GM18505 (cell line): Measurements from ENCODE around the gene NUAK1.

Source experiments
- ATAC-seq: cut with Tn5 transposase; IDR thresholded peaks from one replicate; pipeline ENCODE4 v1.9.1; 2021; ENCODE audit not compliant: unreplicated experiment
- POLR2A ChIP-seq: IDR thresholded peaks from 4 replicates; pipeline ENCODE4 v1.6.1; 2011; ENCODE audit warnings: borderline replicate concordance; ENCODE audit not compliant: insufficient read depth, insufficient read length; ENCODE audit errors: extremely low read depth

The NUAK1 gene

DNA sequence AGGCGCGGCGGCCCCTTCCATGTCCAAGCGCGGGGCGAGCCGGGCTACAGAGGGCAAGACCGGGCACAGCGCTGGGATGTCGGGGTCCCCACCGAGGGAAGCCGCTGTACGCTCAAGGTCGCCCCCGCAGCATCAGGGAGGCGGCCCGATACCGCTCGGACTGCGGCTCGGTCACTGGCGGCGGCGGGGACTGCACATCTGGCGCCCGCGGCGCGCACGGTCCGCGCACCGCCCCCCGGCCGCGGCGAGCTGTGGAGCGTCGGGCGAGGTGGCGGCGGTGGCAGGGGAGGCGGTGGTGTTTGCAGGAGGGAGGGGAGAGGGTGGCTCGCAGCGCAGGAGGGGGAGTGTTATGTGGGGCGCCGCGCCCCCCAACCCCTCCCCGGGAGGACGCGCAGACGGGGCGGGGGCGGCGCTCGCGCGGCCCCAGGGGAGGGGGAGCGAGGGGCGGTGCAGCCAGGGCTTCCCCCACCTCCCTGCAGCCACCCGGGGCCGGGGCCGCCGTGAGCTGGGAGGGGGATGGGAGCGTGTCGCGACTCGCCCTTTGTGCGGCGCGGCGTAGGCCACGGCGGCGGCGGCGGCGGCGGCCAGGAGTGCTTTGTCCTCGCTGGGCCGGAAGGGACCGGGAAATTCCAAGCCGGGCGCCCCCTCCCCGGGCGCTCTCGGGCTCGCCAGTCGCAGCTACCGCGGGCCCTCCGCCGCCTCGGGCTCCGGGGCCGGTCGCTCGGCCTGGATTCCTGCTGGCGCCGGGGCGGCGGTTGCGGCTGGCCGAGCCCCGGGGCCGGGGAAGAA, at the start of gene NUAK1:
TSS of gene NUAK1 (minus strand) at position 322 of the 789 bp plus-strand sequence. CDS start at position 21, 301 bp downstream.
- no peak for ATAC-seq
- no peak for TF ChIP-seq POLR2A

DNA sequence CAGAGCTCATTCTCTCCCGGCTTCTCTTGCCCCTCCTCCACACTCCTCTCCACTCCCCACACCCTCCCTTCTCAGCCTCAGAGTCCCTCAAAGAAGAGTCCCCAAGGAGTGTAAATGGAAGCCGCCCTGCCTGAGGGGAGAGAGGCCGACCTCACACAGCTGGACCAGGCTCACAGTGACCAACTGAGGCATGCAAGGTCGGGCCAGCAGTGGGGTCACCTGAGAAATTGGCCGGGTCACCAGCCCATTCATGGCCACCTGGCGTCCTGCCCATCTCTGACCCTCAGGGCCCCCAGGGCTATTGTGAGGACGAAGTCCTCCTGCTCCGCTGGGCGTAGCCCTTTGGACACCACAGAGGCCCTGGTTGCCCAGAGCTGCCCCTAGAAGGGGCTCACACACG, 49.5 kb upstream of the NUAK1 start:
- no peak for TF ChIP-seq POLR2A
- ATAC-seq = no peak

DNA sequence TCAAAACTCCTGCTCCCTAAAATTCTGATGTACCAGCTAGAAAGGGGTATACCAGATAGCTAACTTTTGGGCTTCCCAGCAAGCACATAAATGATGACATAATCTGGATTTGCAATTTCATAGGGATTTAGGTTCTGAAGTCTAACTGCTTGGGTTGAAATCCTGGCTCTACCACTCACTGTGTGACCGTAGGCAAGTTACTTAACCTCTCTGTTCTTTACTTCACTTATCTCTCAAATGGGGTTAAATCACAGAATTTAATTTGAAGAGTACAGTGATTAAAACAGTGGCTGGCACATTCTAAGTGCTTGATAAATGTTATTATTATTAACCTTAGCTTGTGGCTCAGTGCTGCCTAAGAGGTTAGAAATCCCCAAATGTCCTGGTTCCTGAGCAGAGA, 49.1 kb upstream of the NUAK1 start:
- no peak for TF ChIP-seq POLR2A
- no peak for ATAC-seq

DNA sequence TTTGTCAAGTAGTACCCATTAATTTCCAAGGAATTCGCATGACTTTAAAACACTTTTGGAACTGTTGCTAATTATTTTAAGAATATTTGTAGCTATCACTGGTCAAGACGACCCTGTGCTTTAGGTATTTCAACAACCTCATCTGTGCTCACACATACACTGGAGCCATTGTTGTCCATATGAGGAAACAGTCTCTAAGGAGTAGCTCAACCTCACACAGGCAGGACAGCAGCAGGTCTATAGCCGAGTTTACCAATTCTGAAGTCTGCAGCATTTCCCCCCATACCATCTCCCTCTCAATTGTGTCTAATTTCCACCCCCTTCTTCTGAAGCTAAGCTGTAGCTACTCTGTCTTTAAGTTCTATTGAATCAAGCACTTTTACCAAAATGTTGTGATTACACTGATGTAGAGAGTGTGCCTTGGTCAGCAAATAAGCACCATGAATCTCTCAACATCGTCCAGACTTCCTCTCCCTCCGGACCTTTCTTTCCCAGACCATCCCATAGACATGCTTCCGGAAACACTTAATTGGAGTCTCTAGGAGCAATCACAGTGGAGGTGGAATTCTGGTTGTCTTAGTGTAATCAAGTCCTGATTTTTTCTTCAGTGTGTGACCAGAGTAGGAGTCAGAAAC, 48.5 kb upstream of the NUAK1 start:
- no peak for TF ChIP-seq POLR2A
- ATAC-seq = no peak

DNA sequence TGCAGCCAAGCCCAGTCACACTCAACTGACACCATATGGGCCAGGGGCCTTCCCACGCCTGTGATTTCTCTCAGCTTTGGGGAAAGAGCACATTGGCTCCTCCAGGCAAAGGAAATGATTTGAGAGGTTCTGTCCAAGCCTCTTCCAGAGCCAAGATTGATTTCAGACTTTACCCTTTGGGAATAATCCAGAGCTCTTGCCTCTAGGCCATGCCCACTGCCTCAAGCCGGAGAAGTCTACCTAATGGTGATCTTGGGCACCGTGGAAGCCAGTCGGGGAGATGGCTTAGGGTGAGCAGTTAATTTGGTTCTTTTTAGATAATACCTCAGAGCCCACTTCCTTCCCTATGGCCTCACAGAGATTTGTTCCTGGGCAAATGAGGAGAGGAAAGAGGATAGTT, 45.0 kb upstream of the NUAK1 start:
- ATAC-seq = no peak
- no peak for TF ChIP-seq POLR2A

DNA sequence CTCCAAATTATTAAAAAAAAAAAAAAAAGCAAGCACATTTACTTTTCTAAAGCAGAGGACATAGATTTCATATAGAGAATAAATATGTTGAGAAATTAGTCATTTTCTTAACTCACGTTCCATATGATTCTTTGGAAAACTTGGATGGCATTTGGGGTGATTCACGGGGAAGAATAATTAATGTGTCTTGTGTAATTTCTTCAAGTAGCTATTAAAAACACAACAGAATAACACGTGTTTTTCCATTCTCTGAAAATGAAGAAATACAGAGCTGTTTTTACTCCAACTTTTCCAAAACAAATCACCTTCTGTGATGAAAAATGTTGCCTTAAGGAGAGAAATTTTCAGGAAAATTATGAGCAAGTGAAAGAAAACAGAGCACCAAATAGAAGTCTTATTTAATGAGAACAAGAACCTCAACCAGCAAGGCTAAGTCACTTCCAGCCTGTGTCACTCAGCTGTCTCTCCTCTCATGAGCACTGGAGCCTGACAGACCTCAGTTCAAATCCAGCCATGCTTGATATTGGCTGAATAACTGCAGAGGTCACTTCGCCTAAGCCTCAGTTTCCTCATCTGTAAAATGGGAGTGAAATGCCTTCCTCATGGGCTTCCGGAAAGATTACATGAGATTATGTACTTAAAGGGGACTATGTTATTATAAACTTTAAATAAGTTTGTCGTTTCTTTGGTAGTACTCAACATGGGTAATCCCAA, 42.8 kb upstream of the NUAK1 start:
- no peak for TF ChIP-seq POLR2A
- no peak for ATAC-seq

DNA sequence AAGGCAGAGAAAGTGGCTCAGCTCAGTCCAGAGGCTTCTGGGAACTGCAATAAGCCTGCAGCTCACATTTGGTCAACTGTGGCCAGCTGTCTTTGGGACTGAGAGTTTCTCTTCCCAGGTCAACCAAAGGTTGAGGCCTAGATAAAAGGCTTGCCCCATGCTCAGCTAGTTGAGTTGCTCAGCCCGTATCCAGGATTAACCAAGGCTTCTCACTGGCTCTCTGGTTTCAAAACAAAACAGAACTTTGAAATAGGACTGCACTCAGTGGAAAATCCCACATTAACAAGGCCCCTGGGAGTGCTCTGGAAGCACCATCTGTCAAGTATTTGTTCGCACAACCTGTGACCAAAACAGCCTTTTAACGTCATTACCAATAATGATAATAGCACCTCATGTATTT, 40.3 kb upstream of the NUAK1 start:
- ATAC-seq = no peak
- no peak for TF ChIP-seq POLR2A

DNA sequence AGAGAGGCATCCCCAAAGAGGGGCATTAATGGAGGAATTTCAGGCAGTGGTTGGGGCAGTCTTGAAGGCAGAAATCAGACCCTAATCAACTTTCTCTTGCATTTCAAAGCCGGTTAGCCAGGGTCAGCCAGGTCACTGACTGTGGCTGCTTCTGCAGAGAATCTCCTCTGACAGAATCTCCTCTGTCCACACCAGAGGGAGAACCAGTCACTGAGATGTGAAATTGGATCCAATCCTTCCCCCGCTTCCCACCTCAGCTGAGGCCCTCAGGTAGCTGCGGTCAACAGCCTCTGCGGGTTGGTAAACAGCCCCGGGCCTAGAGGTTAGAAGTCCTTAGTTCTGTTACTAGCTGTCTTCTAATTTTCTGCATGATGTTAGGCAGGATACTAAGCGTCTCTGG, 39.8 kb upstream of the NUAK1 start:
- TF ChIP-seq POLR2A = no peak
- ATAC-seq = no peak

DNA sequence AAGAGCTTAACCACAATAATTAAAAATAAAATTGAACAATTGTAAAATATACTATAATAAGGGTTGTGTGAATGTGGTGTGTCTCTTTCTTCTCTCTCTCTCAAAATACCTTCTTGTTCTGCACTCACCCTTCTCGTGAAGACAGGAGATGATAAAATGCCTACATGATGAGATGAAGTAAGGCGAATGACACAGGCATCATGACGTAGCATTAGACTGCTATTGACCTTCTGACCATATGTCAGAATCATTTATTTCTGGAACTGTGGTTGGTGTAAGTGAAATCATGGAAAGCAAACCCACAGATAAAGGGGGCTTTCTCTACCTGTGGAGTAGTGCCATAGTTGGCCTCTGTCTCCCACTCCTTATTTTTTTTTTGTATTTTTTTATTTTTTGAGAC, 37.8 kb upstream of the NUAK1 start:
- ATAC-seq = no peak
- TF ChIP-seq POLR2A = no peak

DNA sequence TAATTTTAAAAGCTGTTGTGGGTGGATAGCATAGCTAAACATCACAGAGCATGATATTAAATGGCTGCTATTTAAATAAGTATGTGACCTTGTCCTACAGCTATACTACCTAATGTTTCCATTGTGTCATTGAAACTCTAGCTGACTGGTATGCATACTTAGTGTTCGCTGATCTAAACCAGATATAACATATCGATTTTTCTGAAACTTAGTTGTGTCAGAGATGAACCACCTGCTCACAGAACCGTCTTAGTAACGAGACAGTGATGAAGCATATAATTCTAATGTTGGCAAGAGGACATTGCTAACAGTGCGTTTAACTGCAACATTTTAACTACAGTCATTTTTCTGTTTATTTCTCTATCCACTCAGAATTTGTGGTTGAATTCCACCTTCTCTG, 36.1 kb upstream of the NUAK1 start:
- no peak for ATAC-seq
- TF ChIP-seq POLR2A = no peak

DNA sequence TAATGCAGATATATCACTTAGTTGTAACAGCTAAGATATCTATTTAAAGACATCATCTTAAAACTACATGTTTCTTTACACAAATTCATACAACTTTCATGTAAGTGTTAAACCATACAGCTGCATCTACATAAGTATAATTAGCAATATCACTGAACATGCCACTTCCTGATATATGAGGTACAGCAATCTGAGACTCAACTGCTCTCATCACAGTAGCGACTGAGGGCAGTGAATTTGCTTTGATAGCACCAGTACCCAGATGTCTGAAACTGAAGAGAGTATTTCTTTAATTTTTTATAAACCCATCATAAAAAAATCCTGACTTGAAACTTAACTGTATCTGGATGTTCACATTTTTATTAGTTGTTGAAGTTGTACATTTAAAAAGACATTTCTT, 34.7 kb upstream of the NUAK1 start:
- TF ChIP-seq POLR2A = no peak
- no peak for ATAC-seq

DNA sequence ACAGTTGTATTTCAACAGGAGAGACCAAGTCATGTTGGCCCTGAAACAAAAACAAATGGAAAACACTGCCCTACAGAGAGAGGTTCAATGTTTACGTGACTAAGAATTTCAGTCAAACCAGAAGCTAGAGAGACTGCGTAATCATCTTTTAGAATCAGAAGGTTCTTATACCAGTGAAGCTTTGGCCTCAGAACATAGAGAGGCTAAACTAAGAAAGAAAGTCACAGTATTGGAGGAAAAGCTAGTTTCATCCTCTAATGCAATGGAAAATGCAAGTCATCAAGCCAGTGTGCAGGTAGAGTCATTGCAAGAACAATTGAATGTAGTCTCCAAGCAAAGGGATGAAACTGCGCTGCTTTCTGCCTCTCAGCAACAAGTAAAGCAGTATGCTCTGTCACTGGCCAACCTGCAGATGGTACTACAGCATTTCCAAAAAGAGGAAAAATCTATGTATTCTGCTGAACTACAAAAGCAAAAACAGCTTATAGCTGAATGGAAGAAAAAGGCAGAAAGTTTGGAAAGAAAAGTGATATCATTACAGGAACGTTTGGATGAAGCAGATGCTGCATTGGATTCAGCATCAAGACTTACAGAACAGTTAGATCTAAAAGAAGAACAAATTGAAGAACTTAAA, 32.5 kb upstream of the NUAK1 start:
- no peak for TF ChIP-seq POLR2A
- no peak for ATAC-seq

DNA sequence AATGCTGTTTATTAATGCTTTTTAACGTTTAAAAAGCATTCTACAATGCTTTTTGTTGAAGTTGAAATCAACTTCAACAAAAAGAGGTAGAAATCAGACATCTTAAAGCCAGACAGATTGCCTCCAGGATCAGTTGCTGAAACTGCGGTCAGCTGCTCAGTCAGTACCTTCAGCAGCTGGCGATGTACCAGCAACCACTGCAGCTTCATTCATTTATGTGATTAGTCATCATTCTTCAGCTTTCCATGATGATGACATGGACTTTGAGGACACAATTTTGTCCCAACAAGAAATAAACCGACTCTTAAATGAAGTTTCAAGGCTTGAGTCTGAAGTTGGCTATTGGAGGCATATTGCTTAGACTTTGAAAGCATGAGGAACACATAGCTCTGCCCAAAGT, 31.5 kb upstream of the NUAK1 start:
- ATAC-seq = no peak
- TF ChIP-seq POLR2A = no peak
